ENCODE results near the gene NAA40. TPM values are rescaled to one million over a fixed set of nuclear protein-coding genes. Genes with fewer than 3 reads are reported as not detected.

Gene NAA40
- total and polyA plus RNA-seq, 3 donors from 2014 or later = 44.8 to 57.5 (median 49.7) TPM

DNA sequence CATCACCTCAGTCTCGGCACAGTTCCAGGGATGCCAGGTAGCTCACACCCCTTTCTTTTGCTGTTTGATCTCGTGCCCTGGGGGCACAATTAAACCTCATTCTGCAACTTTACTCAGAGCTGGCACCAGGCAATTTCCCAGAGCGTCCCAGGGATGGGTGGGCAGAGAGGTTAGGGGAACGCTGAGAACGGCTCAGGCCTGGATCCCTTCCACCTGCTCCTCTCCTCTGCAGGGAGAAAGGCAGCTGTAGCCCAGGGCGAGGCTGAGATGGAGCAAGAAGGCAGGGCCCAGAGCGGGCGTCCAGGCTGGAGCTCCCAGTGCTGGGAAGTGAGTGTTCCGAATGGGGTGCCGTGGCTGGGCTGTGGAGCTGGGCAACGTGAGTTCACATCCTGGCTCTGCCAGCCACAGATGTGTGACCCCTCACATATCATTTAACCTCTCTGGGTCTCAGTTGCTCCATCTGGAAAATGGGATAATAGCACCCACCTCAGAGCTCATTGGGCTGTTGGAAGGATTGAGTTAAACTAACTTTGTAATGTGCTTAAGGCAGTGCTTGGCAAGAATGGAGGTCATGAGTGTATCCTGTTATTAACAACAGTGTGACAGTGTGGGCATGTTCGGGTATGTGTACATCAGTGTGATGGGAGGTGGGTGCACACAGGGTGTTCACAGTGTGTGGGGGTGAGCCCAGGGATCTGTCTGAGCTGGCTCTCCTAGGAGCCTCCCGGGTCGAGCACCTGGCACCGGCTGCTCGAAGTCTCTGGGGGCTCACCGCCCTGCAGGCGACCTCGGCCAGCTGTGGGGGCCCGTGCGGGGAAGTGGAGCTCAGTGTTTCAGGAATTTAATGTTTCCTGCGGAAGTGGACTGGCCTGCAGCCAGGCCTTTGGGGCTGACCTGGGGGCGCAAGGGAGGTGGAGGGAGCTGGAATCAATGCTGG is 63.0 kb downstream of the NAA40 start:
- intact Hi-C loops (cut with DNase I; ENCODE audit: low total_unique reads) = no loop called here
- Histone ChIP-seq H3K27ac (no peak overlapping the region), H3K9me3 (no peaks in the 10 kb centered on the region), H3K27me3 (no peaks in the 10 kb centered on the region), H3K36me3 (ENCODE audit: low read depth, missing control alignments) (no peaks in the 10 kb centered on the region), H3K4me1 (peaks cover 19% of the 10 kb centered on the region), H3K4me3 (no peak overlapping the region)
- DNase-seq = no peak
- WGBS, 2 donors = 38 to 47% methylated on average over 4 to 23 of the region's 23 CpGs
- TF ChIP-seq, protein P1, sequence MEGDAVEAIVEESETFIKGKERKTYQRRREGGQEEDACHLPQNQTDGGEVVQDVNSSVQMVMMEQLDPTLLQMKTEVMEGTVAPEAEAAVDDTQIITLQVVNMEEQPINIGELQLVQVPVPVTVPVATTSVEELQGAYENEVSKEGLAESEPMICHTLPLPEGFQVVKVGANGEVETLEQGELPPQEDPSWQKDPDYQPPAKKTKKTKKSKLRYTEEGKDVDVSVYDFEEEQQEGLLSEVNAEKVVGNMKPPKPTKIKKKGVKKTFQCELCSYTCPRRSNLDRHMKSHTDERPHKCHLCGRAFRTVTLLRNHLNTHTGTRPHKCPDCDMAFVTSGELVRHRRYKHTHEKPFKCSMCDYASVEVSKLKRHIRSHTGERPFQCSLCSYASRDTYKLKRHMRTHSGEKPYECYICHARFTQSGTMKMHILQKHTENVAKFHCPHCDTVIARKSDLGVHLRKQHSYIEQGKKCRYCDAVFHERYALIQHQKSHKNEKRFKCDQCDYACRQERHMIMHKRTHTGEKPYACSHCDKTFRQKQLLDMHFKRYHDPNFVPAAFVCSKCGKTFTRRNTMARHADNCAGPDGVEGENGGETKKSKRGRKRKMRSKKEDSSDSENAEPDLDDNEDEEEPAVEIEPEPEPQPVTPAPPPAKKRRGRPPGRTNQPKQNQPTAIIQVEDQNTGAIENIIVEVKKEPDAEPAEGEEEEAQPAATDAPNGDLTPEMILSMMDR (IDR thresholded peaks at IDR 0.05) = no peak
- no peak for TF ChIP-seq POLR2A (IDR thresholded peaks at IDR 0.05)

DNA sequence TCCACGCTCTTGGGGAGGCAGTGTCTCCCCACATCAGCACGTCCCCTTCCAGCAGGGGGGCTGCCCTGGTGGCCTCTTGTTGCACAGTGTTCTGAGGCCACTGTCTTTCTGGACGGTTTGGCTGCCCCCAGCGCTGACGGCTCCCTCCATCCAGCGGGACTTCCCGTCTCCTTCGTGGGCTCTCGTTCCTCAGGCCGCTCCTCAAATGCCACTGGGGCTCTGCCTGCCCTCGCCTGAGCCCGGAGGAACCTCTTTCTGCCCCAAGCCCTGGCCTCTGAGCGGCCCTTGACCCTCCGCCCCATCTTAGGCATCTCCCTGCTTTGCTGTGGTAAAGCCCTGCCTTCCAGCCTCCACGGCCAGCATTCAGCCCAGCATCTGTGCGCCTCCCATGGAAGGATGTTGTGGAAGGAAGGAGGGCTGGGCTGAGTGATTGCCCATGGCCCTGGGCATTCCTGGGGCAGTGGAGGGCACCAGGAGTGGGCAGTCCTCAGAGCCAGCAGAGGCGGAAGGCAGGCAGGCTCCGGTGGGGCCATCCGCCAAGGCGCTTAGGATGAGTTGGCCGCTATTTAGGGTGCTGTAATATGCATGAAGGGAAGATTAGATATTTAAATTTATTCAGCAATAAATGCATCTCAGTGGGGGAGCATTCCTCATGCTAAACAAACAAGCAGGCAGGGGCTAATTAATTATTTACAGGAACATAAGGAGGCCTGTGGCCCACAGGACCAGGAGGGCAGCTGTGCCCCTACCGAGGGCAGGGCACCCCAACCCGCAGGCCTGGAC is 65.2 kb downstream of the NAA40 start:
- Histone ChIP-seq H3K36me3 (ENCODE audit: low read depth, missing control alignments) (no peaks in the 10 kb centered on the region), H3K27me3 (no peaks in the 10 kb centered on the region), H3K4me1 (peaks cover 34% of the 10 kb centered on the region), H3K27ac (no peak overlapping the region), H3K4me3 (no peak overlapping the region), H3K9me3 (no peaks in the 10 kb centered on the region)
- WGBS, 2 donors = 76 to 82% methylated on average over 19 to 23 of the region's 23 CpGs
- no peak for DNase-seq
- TF ChIP-seq POLR2A (IDR thresholded peaks at IDR 0.05) = no peak
- TF ChIP-seq, protein P1 (IDR thresholded peaks at IDR 0.05) = no peak
- intact Hi-C loops (cut with DNase I; ENCODE audit: low total_unique reads) = no loop called here

DNA sequence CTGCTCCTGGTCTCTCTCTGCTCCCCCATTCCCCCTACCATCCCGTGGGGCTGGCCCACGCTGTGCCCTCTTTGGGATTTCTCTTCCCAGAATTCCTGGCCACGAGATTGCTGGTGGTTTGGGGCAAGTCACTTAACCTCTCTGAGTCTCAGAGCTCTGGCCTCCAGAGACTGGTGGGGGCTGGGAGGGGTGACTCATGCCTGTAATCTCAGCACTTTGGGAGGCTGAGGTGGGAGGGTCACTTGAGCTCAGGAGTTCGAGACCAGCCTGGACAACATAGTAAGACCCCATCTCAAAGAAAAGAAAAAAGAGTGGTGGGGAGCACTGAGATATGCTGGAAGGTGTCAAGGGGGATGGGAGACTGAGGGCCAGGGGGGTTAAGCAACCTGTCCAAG is 65.8 kb downstream of the NAA40 start:
- no peaks in the 10 kb centered on the region for H3K36me3 ChIP-seq (ENCODE audit: low read depth, missing control alignments)
- 78 to 90% methylated on average over 4 of the region's 4 CpGs for WGBS, 2 donors
- TF ChIP-seq POLR2A (IDR thresholded peaks at IDR 0.05) = no peak
- TF ChIP-seq, protein P1 (IDR thresholded peaks at IDR 0.05) = no peak
- intact Hi-C loops (cut with DNase I; ENCODE audit: low total_unique reads) = no loop called here
- no peak overlapping the region for H3K27ac ChIP-seq
- DNase-seq = no peak
- no peaks in the 10 kb centered on the region for H3K27me3 ChIP-seq
- H3K9me3 ChIP-seq = no peaks in the 10 kb centered on the region
- peaks cover 33% of the 10 kb centered on the region for H3K4me1 ChIP-seq
- no peak overlapping the region for H3K4me3 ChIP-seq

DNA sequence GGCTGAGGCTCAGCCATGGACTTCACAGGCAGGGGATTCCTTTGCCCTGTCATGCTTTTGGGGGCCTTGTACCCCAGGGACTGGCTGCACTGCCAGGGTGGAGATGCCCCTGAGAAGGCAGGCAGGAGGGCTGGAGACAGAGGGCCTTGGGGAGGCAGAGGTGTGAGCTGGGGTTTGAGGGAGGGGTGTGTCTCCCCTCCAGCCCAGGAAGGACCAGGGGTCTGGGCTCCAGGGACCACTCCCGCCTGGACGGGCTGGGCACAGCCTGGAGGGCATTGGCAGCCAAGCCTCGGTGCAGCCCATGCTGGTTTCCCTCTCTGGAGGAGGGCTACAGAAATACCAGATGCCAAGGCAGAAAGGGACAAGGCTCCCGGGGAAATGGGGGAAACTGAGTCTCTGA is 66.9 kb downstream of the NAA40 start:
- H3K27ac ChIP-seq = no peak overlapping the region
- H3K27me3 ChIP-seq = no peaks in the 10 kb centered on the region
- H3K36me3 ChIP-seq (ENCODE audit: low read depth, missing control alignments) = no peaks in the 10 kb centered on the region
- H3K9me3 ChIP-seq = no peaks in the 10 kb centered on the region
- TF ChIP-seq, protein P1 (IDR thresholded peaks at IDR 0.05) = no peak
- TF ChIP-seq POLR2A (IDR thresholded peaks at IDR 0.05) = no peak
- peaks cover 25% of the 10 kb centered on the region for H3K4me1 ChIP-seq
- intact Hi-C loops (cut with DNase I; ENCODE audit: low total_unique reads) = no loop called here
- no peak for DNase-seq
- 85% methylated on average over 4 of the region's 4 CpGs; no CpG with 5 or more reads in 1 of the 2 donors for WGBS, 2 donors
- no peak overlapping the region for H3K4me3 ChIP-seq

Measured in testis (tissue), 3 donors.